ENCODE results near the gene RPH3AL.

The RPH3AL gene

GRCh38 chr17:352421-353212 lies at the start of gene RPH3AL:
RPH3AL (minus strand) TSS chr17:352807; CDS start chr17:327543, 25,264 bp downstream.
- DNase-seq (ENCODE audit: low spot score) = no peak

GRCh38 chr17:400257-400656 lies 47.6 kb upstream of the RPH3AL start:
- DNase-seq (ENCODE audit: low spot score) = no peak

GRCh38 chr17:396788-397187 lies 44.2 kb upstream of the RPH3AL start:
- no peak for DNase-seq (ENCODE audit: low spot score)

- DNase-seq (ENCODE audit: low spot score) = no peak
Measured at GRCh38 chr17:395974-396373, 43.4 kb upstream of the RPH3AL start.

GRCh38 chr17:395179-395578 lies 42.6 kb upstream of the RPH3AL start:
- no peak for DNase-seq (ENCODE audit: low spot score)

GRCh38 chr17:394718-395095 lies 42.1 kb upstream of the RPH3AL start:
- DNase-seq (ENCODE audit: low spot score) = no peak

- no peak for DNase-seq (ENCODE audit: low spot score)
Measured at GRCh38 chr17:393806-394717, 41.5 kb upstream of the RPH3AL start.

GRCh38 chr17:391850-392249 lies 39.2 kb upstream of the RPH3AL start:
- DNase-seq (ENCODE audit: low spot score) = no peak

GRCh38 chr17:390025-390424 lies 37.4 kb upstream of the RPH3AL start:
- no peak for DNase-seq (ENCODE audit: low spot score)

GRCh38 chr17:388087-388486 lies 35.5 kb upstream of the RPH3AL start:
- no peak for DNase-seq (ENCODE audit: low spot score)

GRCh38 chr17:386141-386876 lies 33.7 kb upstream of the RPH3AL start:
- peak; percentile 91 for DNase-seq (ENCODE audit: low spot score)

GRCh38 chr17:385836-386140 lies 33.2 kb upstream of the RPH3AL start:
- DNase-seq (ENCODE audit: low spot score) = no peak

GRCh38 chr17:385178-385835 lies 32.7 kb upstream of the RPH3AL start:
- DNase-seq (ENCODE audit: low spot score) = peak; percentile 75

- no peak for DNase-seq (ENCODE audit: low spot score)
Measured at GRCh38 chr17:384622-385177, 32.1 kb upstream of the RPH3AL start.

- no peak for DNase-seq (ENCODE audit: low spot score)
Measured at GRCh38 chr17:383771-384621, 31.4 kb upstream of the RPH3AL start.

- DNase-seq (ENCODE audit: low spot score) = no peak
Measured at GRCh38 chr17:382644-383533, 30.3 kb upstream of the RPH3AL start.

- DNase-seq (ENCODE audit: low spot score) = no peak
Measured at GRCh38 chr17:381941-382643, 29.5 kb upstream of the RPH3AL start.

GRCh38 chr17:381516-381915 lies 28.9 kb upstream of the RPH3AL start:
- DNase-seq (ENCODE audit: low spot score) = no peak
